CD4-positive, alpha-beta T cell treated with Interleukin-15 for 1 hour (primary cell): Measurements from ENCODE around the gene CIAO2A.
"Not testable (repeated sequence)": the region's sequence is repeated elsewhere in the genome, so short reads cannot be mapped to it uniquely, and the experiment has no call there.

ENCODE experiments used
- DNase-seq: peaks from one replicate; pipeline ENCODE4 v3.0.0-alpha.2; 2020

CIAO2A gene, protein sequence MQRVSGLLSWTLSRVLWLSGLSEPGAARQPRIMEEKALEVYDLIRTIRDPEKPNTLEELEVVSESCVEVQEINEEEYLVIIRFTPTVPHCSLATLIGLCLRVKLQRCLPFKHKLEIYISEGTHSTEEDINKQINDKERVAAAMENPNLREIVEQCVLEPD

GRCh38 chr15:64093627-64094417 lies at the start of gene CIAO2A:
CIAO2A (minus strand) TSS chr15:64093838; CDS start chr15:64093768, 70 bp downstream.
- peak; percentile 95 for DNase-seq

DNA sequence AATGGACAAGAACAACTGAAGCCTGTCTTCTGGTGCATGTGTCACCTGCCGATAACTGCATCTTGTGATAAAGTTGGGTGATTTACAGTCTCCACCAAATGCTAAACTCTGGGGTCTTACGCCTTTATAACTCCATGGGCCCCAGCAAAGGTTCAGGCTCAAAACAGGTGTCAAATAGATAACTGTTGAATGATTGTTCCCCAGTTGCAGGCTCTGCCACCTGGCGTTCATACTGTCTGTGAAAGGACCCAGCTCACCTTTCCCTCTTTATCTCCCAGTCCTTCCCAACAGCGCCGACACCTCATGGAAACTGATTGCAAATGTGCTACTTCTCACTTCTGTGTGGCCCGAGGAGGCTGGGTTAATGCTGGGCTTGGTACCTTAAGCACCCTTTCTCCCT lies 49.6 kb upstream of the CIAO2A start:
- no peak for DNase-seq

- no peak for DNase-seq
Measured at GRCh38 chr15:64141798-64142512, 48.3 kb upstream of the CIAO2A start.

DNA sequence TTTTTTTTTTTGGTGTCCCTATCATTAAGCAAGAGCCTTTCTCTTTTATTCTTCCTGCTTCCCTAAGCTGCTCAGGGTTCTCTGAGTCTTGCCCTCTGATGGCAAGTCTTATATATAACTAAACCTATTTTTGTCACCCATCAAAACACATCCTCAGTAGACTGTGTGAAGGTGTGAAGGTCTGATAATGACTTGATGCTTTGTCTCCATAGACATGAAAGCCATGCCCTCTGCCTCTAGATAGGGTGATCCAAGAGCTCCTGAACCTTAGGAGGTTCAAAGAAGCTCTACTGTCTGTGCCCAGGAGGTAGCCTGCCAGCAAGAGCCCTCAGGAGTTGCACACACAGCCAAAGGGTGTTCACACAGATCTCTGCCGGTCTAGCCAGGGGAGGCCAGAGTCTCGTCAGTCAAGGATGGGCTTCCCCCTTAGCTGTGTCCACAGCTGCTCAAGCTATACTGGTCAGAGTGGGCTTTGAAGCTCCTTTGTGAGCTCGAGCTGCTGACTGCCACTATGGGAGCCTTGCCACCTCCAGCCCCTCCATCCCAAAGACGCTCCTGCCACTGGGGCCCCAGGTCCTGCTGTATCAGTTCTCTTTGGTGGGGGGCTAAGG lies 44.8 kb upstream of the CIAO2A start:
- no peak for DNase-seq

DNA sequence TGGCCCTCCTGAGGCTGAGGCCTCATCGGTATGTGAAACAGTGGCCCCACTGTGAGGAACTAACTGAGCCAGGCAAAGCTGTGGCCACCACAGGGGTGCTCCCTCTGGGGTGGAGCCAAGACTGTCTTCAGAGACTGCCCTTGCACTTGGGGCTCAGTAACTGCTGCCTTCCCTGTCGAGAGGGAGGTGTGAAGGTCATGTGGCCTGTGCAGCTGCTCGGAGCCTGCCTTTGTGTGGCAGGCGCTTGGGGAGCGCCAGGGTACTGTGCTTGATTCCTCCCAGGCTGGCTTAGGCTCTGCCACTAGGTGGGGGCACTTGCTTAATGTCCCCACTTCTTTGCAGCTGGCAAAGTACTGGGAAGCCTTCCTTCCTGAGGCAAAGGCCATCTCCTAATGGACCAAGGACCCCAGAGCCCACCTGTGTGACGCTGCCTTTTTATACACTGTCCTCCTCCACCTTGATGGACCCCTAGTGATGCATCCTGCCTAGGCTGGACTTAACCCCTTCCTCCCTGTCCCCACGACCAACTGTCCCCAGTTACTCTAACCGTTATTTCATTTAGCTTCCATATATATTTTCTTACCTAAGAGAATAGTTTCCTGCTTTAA lies 43.7 kb upstream of the CIAO2A start:
- DNase-seq: peak; percentile 49

DNA sequence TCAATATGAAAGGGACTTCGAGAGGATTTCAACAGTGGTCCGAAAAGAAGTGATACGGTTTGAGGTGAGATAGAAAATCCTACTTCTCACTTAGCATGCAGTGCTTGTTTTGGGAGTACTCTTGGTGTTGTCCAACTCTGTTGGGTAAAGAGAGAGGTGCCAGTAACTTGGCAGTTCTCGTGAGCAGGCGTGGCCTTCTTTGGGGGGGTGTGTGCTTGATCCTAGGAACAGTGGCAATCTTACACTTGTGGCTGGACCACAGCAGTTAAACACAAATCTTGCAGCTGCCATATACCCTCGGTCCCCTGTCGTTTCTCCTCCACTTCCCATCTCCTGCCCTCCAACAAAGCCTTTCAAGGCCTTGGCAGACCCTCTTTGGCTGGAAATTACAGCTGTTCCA lies 42.7 kb upstream of the CIAO2A start:
- DNase-seq: no peak

DNA sequence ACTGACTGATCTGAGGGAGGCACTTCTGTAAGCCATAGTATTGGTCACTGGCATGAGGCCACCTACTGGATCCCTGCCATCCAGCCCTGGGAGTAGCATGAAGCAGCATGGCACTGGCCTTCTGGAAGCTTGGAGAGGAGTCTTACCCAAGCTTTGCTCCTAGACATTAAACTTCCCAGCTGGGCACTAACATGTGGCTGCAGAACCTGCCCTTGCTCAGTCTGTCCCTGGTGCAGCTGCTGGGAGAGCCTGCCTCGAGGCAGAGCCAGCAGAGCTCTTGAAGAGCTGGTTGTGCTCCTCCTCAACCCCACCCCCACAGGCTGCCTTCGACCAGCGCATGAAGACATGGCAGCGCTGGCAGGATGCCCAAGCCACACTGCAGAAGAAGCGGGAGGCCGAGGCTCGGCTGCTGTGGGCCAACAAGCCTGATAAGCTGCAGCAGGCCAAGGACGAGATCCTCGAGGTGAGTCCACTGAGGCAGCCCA lies 40.7 kb upstream of the CIAO2A start:
- no peak for DNase-seq

DNA sequence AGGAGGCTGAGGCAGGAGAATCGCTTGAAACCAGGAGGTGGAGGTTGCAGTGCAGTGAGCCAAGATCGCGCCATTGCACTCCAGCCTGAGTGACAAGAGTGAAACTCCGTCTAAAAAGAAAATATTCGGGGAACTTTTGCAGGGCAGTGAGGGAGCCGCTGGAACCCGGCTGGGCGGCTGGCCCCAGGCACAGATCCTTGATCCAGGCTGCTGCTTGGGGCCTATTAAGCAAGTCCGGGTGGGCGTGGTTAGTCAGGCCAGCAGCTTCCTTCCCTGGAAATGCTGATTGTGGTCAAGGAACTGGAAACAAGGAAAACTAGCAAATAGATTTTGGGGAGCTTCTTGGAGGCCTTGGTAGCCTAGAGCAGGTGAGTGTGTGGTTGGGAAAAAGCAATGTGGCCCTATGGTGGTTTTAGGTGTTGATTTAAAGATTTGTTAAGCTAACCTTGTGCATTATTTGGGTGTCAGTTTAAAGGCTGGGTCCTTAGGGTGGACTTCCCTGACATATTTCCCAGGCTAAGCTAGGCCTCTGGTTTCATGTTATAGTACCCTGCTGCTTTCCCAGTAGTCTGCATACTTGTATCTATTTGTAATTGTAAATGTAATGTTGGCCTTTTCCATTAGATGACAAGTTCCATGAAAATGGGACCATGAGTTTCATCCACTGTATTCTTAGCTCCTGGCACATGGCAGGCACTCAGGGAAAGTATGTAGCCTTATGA lies 40.1 kb upstream of the CIAO2A start:
- DNase-seq: no peak

GRCh38 chr15:64132217-64132616 lies 38.6 kb upstream of the CIAO2A start:
- no peak for DNase-seq

DNA sequence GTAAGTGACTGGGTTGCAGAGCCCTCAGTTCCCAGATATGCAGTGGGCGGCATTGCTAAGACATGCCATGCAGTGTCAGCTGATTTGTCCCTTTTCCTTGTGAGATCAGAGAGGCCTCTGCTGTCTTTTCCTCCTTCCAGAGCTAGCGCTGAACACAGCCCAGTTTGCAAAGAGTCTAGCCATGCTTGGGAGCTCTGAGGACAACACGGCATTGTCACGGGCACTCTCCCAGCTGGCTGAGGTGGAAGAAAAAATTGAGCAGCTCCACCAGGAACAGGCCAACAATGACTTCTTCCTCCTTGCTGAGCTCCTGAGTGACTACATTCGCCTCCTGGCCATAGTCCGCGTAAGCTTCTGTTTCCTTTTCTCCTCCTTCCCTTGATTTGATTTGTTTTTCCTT lies 37.9 kb upstream of the CIAO2A start:
- no peak for DNase-seq

- DNase-seq: no peak
Measured at GRCh38 chr15:64130159-64130558, 36.5 kb upstream of the CIAO2A start.

DNA sequence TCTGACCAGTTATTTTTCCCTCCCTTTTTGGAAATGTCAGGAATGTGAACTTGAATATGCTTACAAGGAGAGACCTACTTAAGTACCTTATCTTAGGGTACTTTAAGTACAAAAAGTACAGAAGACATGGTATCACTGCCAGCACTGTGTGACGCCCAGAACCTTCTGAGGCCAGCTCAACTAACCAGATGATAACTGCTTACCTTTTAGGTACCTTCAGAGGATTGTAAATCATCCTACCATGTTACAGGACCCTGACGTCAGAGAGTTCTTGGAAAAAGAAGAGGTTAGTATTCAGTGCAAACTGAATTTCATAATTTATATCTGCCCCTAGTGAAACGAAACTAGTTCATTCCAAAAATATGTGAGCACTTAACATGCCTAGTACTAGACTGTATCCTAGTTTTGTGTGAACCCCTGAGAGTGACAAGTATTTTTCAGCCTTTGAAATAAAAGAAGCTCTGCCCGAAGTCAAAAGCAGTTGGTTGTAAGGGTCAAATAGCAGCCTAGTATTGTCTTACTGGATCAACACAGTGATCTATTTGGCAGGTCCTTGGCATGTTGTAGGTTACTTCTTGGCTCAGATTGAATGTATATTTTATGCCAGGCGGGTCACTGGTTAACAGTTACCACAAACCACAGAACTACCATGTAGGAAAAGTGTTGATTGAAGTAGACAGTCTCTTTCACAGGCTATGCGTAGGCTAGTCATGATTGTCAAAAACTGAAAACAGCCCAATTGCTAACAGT lies 34.1 kb upstream of the CIAO2A start:
- DNase-seq: no peak

DNA sequence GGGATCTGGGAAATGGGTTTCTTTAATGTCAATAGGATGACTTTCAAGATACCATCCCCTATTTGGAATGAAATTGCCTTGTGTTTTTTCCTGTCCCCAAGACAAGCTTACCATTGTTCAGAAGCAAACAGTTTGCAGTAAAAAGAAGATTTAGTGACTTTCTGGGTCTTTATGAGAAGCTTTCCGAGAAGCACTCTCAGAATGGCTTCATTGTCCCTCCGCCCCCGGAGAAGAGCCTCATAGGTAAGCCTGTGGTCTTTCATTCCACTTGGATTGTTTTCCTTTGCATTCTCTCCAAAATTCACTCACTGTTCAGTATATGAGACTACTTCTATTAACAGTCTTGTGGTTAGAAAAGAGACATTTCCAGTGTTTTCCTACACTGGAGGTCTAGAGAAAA lies 32.3 kb upstream of the CIAO2A start:
- DNase-seq: no peak

- DNase-seq: no peak
Measured at GRCh38 chr15:64122936-64123351, 29.3 kb upstream of the CIAO2A start.

GRCh38 chr15:64122444-64122843 lies 28.8 kb upstream of the CIAO2A start:
- no peak for DNase-seq

GRCh38 chr15:64121614-64122013 lies 28.0 kb upstream of the CIAO2A start:
- no peak for DNase-seq

GRCh38 chr15:64120322-64120721 lies 26.7 kb upstream of the CIAO2A start:
- DNase-seq: not testable (repeated sequence)

- DNase-seq: no peak
Measured at GRCh38 chr15:64117759-64118487, 24.3 kb upstream of the CIAO2A start.

DNA sequence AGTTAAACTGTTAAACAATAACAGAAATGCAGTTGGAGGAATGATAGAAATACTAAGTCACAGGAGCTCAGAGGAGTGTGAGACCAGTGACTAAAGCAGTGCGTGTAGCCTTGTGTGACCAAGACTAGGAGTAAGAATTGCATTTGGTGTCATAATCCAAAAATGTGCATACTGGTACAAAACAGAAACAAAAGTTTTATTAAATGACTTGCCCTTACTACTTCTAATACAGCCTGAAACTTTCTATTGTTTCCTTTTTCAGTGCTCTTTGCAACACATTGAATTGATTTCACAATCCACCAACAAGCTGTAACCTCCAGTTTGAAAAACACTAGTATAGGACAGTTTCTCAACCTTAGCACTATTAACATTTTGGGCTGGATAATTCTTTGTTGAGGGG lies 19.3 kb upstream of the CIAO2A start:
- no peak for DNase-seq

GRCh38 chr15:64112073-64112772 lies 18.6 kb upstream of the CIAO2A start:
- DNase-seq: no peak
